NCI-H146 treated with DMSO at 0.1 percent for 48 hours (cell line): Measurements from ENCODE around the gene NLRP1.

Source experiments
- DNase-seq: peaks from one replicate; lab custom pipeline; 2025; ENCODE audit not compliant: unreplicated experiment; lab: John Stamatoyannopoulos, UW

Gene NLRP1

GRCh38 chr17:5584383-5585286 is at the start of gene NLRP1:
NLRP1 (minus strand) TSS chr17:5584509; CDS start chr17:5583957, 552 bp downstream.
- DNase-seq, result no peak

GRCh38 chr17:5631958-5632590 is 47.8 kb upstream of the NLRP1 start:
- no peak for DNase-seq

DNA sequence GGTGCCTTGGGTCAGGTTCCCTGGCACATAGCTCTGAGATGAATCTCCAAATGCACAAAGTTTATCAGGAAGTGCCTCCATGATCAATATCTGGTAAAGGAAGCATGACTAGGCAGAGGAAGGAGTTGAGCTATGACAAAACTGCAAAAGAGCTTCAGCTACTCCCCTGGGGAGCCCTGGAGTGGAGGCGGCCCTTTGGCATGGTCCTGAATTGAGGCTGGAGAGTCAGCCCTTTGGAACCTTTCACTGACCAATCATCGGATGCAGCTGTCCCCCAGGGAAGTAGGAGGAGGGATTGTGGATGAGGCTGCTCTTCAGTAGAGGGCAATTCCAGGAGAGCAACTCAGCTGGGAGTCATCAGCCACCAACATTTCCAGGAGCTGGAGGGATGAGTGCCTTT is 46.1 kb upstream of the NLRP1 start:
- DNase-seq, result no peak

- no peak for DNase-seq
These were observed 44.8 kb upstream of the NLRP1 start for GRCh38 chr17:5629128-5629527.

DNA sequence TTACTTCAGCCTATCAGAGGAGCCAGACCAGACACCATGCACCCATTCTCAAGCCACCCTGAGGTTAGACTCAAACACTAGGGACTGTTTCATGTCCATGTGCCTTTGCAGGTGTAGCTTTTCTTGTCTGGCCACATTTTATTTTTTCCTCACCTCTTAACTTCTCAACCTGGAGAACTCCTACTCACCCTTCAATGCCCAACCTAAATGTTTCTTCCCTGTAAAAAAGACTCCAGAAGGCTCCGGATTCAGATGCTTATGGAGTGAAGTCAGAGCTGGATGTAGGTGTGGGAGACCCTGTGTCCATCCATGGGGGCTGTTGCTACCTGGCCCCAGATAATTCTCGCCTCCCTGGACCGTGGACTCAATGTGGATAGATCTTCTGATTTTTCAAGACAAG is 44.0 kb upstream of the NLRP1 start:
- no peak for DNase-seq

DNA sequence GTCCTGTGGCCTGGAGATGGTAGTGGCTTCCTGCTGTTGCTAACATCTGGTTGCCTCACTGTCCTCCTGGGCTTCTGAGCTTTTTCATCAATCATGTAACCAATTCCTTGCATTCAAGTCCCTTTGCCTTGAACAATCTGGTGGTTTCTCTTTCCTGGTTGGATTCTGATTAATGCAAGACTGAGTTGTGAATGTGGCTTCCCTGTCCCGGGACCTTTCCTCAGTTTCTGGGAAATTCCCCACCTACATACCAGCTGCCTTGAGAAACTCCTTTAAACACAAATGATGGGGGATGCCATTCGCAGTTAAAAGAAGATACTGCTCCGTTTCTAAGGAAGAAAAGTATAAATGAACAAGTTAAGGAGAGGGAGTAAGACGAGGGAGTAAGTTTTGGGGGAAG is 39.9 kb upstream of the NLRP1 start:
- no peak for DNase-seq

GRCh38 chr17:5621729-5622128 is 37.4 kb upstream of the NLRP1 start:
- no peak for DNase-seq

GRCh38 chr17:5621026-5621425 is 36.7 kb upstream of the NLRP1 start:
- DNase-seq, result no peak

GRCh38 chr17:5619088-5619740 is 34.9 kb upstream of the NLRP1 start:
- peak; percentile 97 for DNase-seq

DNA sequence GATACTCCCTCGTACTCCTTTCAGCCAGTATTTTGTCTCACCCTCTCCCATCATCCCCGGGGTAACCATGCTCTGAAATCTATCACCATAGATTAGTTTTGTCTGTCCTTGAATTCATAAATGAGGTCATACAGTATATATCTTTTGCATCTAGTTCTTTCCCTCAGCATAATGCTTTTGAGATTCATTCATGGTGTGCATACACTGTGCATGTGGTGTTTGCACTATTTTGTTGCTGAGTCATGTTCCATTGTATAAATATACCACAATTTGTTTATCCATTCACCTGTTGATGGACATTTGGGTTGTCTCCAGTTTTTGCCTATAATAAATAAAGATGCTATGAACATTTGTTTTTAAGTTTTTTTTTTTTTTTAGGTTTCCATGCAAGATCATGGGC is 34.2 kb upstream of the NLRP1 start:
- DNase-seq, result peak; percentile 25

DNA sequence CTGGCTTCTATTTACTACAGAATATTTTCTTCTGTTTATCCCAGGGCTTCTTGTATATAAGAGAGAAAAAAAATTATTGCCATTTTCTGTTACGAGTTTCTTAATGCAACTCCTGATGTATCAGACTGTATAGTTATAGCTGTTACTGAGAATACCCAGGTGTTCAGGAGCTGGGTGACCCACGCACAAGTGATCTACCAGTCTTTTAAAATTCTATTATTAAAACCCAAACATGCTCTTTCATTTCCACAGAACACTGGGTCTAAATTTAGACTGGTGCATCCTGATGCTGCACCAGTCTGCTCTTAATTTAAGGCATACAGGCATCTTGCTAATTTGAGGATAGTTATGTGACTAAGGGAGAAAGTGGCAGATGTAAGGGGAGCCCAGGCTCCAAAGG is 31.2 kb upstream of the NLRP1 start:
- DNase-seq, result no peak

DNA sequence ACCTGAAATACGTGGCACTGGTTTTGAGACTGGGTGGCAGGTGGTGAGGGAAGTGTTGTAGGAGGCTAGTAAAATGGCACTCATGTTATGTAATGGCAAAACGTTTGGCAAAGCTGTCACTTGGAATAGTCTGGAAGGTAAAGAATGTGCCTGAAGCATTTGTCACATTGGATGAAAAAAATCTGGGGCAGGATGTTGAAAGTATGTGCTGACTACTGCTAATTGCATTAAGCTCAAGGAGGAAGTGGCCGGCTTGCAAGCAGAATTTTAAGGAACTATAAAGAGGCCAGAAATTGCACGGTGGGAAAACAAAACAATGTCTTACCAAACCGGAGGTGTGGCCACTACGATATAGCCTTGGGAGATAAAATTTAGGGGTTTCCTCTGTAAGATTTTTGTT is 26.6 kb upstream of the NLRP1 start:
- DNase-seq, result no peak

DNA sequence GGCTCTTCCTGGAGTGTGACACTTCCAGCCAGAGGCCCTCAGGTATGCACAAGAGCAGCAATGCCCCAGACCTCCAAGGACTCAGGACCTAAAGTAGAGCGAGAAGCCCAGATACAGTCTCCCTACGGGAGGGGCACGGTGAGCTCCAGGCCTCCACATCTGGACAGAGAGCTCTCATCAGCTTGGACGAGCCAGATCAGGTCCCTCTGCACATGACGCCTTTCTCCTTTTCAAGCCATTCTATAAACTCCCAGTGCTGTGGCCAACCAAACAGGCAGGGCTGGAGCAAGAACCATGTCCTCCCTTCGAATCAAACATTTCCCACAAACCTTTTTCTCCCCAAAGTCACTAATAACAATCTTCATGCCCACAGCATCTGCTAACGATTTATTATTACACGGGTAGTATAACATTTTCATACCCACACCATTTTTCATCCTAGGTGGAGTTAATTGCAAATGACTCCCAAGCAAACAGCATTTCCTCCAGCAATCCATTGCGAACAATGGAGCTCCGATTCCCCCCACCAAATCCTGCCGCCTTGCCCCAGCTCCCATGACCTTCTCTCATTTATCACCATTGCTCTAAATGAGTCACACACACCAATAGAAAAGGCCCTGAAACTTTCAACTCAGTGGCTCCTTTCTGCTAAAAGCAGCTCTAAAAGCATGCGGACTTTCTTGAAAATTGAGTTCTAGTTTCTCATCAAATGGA is 24.2 kb upstream of the NLRP1 start:
- no peak for DNase-seq

- DNase-seq, result no peak
These were observed 23.6 kb upstream of the NLRP1 start for GRCh38 chr17:5607946-5608345.

DNA sequence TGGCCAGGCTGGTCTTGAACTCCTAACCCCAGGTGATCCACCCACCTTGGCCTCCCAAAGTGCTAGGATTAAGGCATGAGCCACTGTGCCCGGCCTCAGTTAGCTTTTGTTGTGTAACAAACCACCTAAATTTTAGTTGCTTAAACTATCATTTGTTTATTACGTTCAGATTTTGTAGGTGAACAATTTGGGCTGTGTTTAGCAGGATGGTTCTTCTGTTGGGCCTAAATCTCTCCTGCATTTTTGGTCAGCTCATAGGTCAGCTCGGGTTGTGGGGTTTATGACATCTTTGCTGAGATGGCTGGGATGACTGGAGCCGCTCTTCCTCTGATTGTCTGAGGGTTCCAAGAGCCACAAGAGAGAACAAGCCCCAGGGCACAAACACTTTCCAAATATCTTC is 21.1 kb upstream of the NLRP1 start:
- no peak for DNase-seq

- no peak for DNase-seq
These were observed 15.7 kb upstream of the NLRP1 start for GRCh38 chr17:5600041-5600440.

DNA sequence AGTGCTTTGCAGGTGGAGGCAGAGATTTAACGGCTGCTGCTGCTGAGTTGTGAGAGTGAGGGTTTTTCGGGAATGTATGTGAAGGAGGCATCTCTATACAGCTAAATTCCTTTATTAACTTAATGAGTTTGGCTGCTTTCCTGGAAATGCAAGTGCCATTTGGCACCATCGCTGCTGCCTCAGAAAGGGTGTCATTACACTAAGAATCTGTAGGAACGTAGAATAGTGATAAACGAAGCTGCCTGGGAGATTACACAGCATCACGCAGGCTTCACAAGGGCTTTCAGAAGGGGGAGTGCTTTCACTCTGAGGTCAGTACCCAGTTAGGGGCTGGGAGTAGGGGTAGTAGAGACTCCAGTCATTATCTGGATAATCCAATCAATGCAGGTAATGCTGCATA is 14.1 kb upstream of the NLRP1 start:
- DNase-seq, result no peak

DNA sequence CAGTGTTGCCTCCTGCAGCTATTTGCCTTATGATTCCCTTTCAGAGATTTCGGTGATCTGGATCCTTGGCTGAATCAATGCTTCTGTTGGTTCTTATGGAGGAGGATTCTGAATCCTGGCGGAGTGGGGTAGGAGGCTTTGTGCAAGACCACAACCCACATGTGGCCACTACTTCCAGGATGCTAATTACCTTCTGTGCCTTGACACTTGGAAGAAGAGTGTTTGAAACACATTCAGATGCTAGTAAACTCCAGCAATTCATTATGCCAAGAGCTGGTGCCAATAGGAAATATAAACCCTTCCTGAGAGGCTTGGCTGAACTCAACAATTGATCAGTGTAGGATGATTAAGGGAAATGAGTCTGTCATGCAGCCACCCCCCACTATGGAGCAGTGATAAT is 12.1 kb upstream of the NLRP1 start:
- DNase-seq, result no peak

- no peak for DNase-seq
These were observed 11.5 kb upstream of the NLRP1 start for GRCh38 chr17:5595831-5596230.

DNA sequence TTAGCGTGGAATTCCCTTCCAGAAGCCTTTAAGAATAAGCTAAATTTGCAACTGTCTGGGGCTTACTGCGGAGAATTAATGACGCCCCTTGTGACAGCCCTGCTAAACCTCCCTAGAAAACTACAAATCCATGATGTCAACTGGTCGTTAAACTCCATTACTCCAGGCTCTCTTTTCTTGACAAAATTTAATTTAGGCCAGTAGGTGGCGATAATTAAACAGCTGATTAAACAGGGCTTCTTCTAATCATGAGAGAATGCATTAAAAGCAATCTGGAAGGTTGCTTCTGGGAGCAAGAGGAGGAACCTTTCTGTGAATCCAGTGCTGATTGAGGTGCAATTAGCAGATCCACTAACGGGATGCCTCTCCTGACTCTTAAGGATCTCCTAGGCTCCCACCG is 8.1 kb upstream of the NLRP1 start:
- peak; percentile 23 for DNase-seq

GRCh38 chr17:5591966-5592365 is 7.7 kb upstream of the NLRP1 start:
- DNase-seq, result no peak
